Left hindlimb (tissue), 1 donor: Measurements from ENCODE around the gene DYRK1A.
"Not testable (repeated sequence)": the region's sequence is repeated elsewhere in the genome, so short reads cannot be mapped to it uniquely, and the experiment has no call there.

Experiments used
- DNase-seq: peaks from one replicate; pipeline ENCODE4 v3.0.0-alpha.2; 2018

Gene DYRK1A

DNA sequence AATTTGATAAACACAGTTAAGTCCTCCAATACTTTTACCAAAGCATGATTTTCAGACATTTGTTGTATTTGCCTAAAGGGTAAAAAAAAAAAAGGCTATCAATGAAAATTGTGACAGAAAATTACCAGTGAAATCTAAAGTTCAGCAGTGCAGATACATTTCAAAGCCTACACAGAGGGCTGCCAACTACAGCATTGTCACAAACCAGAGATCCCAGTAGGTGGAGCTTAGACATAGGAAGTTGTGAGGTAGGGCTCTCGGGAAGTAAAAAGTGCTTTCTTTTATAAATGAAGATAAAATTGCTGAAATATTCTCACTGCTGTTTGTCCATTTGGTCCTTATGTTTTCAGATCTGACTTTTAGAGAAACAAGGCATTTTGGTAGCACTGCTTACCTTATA is 123.0 kb downstream of the DYRK1A start:
- no peak for DNase-seq

DNA sequence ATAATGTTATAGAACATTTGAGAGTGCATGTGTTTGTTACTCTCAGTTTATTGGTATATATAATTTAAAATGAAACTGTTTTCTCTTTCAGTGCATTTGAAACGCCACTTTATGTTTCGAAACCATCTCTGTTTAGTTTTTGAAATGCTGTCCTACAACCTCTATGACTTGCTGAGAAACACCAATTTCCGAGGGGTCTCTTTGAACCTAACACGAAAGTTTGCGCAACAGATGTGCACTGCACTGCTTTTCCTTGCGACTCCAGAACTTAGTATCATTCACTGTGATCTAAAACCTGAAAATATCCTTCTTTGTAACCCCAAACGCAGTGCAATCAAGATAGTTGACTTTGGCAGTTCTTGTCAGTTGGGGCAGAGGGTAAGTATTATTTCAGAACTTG is 123.5 kb downstream of the DYRK1A start:
- DNase-seq = no peak

DNA sequence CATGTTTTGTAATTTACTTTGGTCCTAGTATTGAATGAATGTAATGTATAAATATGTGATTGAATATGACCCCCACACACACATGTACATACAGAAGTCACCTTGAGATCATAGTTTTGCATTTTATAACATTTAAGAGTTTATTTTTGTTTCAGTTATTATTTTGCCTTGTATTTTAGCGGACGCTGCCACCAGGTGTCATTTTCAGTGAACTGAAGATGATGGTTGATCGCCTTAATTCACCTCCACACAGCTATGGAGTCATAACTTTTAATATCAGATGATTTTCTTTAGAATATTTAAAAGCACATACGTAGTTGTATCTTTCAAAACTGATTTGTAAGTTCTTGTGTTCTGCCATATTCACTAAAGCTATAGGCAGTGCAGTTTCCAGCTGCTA is 130.4 kb downstream of the DYRK1A start:
- DNase-seq = no peak

GRCh38 chr21:37498664-37499063 is 132.1 kb downstream of the DYRK1A start:
- DNase-seq = no peak

DNA sequence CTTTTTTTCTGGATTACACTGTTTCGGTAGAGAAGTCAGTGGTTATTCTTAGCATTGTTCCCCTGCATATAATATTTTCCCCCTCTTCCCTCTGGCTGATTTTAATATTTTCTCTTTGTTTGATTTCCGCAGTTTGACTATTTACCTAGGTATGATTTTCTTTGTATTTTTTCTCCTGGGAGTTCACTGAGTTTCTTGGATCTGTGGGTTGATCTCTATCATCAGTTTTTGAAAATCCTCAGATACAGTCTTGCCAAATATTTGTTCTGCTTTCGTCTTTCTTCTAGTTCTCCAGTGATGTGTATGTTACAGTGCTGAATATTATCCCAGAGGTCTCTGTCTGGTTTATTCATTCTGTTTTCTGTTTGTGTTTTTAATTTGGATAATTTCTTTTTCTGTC is 136.4 kb downstream of the DYRK1A start:
- DNase-seq = no peak

DNA sequence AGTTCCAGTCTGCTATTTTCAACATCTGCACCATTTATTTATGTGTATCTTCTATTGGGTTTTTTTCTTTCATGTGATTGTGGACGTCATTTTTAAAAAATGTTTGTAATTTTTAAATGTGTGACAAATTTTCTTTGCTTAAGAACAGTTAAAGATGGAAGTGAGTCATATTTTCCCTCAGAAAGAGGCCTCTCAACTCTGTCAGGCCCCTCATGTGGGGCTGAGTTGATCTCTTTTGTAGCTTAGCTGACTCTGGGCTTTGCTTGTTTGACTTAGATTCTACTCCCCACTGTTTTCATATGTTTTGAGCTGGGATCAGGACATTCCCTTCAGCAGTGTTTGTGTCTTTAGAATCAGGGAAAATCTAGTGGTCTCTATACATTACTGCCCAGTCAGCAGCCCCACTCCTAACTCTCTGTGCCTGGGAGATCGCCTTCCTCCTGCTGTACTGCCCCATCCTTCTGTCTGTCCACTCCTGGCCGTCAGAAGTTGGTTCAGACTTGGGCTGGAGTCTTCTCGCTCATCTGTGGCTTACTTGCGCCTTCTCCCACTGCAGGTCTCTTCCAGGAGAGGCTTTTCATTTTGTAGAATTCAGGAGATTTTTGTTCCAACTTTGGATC is 137.4 kb downstream of the DYRK1A start:
- DNase-seq = no peak

GRCh38 chr21:37505963-37506362 is 139.4 kb downstream of the DYRK1A start:
- no peak for DNase-seq

GRCh38 chr21:37507716-37508115 is 141.1 kb downstream of the DYRK1A start:
- DNase-seq = no peak

DNA sequence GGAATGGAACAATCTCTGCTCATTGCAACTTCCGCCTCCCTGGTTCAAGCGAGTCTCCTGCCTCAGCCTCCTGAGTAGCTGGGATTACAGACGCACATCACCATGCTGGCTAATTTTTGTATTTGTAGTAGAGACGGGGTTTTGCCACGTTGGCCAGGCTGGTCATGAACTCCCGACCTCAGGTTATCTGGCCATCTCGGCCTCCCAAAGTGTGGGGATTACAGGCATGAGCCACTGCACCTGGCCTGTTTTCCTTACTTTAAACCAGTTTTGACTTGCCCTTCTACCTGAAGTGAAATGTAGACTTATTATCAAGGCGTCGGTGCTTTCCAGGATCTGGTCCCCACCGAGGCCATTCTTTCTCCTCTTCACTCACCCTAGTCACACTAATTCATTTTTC is 141.8 kb downstream of the DYRK1A start:
- DNase-seq = no peak

- DNase-seq = no peak
Measured at GRCh38 chr21:37509802-37510393, 143.3 kb downstream of the DYRK1A start.

DNA sequence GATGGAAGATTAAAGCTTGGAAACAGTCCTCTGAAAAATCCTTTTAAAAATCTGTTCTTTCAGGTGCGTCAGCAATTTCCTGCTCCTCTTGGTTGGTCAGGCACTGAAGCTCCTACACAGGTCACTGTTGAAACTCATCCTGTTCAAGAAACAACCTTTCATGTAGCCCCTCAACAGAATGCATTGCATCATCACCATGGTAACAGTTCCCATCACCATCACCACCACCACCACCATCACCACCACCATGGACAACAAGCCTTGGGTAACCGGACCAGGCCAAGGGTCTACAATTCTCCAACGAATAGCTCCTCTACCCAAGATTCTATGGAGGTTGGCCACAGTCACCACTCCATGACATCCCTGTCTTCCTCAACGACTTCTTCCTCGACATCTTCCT is 145.3 kb downstream of the DYRK1A start:
- no peak for DNase-seq

GRCh38 chr21:37513383-37513782 is 146.8 kb downstream of the DYRK1A start:
- DNase-seq = no peak

DNA sequence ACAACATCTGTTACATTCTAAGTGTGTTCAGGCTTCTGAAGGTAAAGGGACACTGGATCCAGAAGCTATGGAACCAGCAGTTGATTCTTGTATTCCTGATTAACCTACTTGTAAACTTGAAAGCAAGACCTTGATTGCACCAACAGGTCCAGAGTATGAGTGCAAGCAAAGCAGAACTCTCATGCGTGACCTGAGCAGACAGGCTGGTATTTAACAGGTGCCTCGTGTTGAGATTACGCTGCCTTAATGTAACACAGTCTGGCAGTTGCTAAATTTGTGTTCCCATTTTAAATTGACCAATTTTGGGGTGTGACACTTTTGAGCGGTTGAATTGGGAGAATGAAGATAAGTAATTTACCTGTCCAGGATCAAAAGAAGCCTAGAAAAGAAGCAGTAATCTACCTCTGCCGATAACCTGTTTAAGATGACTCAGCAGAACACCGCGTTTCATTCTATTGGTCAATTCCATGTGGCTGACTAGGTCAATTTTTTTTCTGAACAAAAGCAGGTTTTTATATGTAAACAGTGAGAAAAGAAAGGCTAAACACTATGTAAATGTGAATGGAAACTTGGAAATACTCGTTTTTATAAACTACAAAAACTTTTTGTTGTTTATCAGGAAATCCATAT is 147.6 kb downstream of the DYRK1A start:
- DNase-seq = no peak

GRCh38 chr21:37516998-37517397 is 150.4 kb downstream of the DYRK1A start:
- DNase-seq = no peak

DNA sequence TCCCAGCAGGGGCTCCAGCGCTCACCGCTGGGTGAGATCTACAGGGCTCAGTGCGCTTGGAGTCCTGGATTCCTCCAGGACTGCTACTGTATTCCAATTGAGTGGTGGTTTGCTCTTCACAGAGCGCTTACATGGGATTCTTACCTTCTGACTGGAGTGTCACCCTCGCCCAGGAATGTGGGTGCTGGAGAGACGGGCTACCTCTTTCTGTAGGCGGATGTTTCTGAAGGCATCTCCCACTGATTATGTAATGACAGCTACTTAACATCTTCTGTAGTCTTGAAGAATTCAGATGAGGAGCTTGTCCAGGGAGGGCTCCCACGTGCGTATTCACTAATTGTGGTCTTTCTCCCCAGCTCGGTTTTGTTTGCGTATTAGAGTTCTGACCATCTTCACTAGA is 154.2 kb downstream of the DYRK1A start:
- DNase-seq = no peak

- no peak for DNase-seq
Measured at GRCh38 chr21:37521658-37522057, 155.1 kb downstream of the DYRK1A start.

DNA sequence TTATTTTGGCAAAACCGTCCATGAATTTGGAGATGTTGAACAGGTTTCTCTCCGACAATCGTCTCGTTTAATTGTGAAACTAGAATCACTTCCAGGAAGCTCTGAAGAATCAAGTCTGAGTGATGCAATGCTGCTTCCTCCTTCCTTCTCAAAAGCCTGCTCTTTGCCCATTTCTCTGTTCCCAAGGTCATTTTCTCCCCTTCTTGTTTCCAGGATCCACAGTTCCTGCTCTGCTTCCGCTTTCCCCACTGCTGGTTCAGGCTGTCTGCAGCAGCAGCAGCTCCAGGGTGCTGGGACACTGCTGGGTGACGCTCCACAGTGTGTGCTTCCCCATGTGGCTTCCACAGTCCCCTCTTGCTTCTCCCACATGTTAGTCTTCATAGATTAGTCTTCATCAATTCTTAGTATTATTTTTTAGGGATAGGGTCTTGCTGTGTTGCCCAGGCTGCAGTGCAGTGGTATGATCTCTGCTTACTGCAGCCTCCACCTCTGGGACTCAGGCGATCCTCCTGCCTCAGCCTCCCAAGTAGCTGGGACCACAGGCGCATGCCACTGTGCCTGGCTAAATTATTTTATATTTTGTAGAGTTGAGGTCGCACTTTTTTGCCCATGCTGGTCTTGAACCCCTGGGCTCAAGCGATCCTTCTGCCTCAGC is 156.2 kb downstream of the DYRK1A start:
- no peak for DNase-seq

DNA sequence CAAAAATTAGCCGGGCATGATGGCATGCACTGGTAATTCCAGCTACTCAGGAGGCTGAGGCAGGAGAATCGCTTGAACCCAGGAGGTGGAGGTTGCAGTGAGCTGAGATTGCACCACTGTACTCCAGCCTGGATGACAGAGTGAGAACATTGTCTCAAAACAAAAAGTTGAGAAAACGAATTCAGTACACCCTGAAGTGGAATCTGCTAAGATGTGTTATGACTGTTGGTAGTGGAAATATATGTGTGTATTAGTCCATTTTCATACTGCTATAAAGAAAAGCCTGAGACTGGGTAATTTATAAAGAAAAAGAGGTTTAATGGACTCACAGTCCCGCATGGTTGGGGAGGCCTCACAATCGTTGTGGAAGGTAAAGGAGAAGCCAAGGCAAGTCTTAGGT is 158.4 kb downstream of the DYRK1A start:
- not testable (repeated sequence) for DNase-seq

- DNase-seq = no peak
Measured at GRCh38 chr21:37525810-37526209, 159.2 kb downstream of the DYRK1A start.

- no peak for DNase-seq
Measured at GRCh38 chr21:37527103-37527502, 160.5 kb downstream of the DYRK1A start.

GRCh38 chr21:37527716-37528115 is 161.1 kb downstream of the DYRK1A start:
- DNase-seq = no peak

DNA sequence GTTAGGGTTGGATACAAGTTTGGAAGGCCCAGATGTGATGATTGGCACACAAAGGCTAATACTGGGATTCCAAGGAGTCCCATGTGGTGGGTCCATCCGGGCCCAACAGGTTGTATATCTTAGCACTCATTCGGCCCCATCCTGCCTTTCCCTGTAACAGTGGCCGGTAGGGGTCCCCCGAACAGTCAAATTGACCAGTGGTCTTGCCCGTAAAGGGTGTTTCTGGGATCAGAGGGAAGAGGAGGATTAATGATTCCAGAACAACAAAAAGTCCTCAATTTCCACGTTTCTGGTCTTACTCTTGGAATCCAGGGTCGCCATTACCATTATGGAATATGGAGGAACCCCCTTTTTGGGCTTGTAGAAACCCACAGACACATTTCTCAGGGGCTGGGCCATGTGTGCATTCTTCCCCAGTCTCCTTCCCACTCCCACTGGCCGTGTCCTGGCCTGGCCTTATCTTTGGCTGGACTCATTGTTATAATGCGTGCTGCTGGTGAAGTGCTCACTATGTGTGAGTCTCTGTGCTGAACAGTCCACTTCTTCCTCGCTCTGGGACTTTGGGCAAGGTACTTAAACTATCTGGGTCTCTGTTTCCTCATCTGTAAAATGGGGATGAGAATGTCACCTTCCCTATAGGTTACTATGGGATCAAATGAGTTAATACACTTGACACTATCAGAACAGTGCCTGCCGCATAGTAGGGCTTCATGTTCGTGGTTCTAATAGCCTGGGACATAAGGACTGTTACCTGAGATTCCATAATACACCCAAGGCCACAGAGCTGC is 161.8 kb downstream of the DYRK1A start:
- DNase-seq = no peak

DNA sequence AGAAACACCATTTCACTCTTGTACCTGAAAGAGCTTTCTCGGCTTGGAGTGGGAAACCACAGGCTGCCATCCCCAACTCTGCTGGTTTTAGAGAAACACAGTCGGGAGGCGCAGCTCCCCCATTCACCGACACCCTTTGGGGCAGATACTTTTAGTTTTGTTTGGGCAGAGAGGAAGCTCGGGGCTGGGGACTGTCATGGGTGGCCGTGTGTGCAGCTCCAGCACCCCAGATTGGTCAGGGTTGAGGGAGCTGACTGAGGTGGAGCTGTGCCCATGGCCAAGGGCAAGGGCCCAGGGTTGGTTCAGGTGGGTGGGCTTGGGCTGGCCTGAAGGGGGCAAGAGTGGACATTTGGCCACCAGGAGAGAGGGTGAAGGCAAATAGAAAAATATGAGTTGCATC is 163.1 kb downstream of the DYRK1A start:
- no peak for DNase-seq
